Omental fat pad (tissue), 4 donors: ENCODE data around the gene ZNF599. TPM values are rescaled to one million over a fixed set of nuclear protein-coding genes. Genes with fewer than 3 reads are reported as not detected.

ENCODE experiments used
- ATAC-seq: fragments of 150-250 bp; one replicate; pipeline ENCODE4 v1.9.1; 2016; ENCODE audit warnings: mild to moderate bottlenecking, moderate library complexity; ENCODE audit not compliant: low FRiP score
- DNase-seq: peaks from one replicate; pipeline ENCODE4 v3.0.0-alpha.2; 2019; ENCODE audit warnings: low spot score
- total RNA-seq, 4 donors: library from RNA; depleted of rRNA; stranded (reverse); fragments of >200 nt; gene quantifications; one replicate each; pipeline ENCODE4 v1.1.0, GENCODE V29; 2016
- TF ChIP-seq, protein P1 (sequence below), 3 donors: fragments of 450-650 bp; IDR thresholded peaks; one replicate each; pipeline ENCODE4 v1.5.1; 2016 to 2017; ENCODE audit warnings: antibody characterized with exemption in 3 of 3, mild to moderate bottlenecking in 3 of 3, moderate library complexity in 2 of 3

ZNF599 gene
- total RNA-seq, 4 donors from 2014 or later: 3.5 to 9.9 (median 4.6) TPM

DNA sequence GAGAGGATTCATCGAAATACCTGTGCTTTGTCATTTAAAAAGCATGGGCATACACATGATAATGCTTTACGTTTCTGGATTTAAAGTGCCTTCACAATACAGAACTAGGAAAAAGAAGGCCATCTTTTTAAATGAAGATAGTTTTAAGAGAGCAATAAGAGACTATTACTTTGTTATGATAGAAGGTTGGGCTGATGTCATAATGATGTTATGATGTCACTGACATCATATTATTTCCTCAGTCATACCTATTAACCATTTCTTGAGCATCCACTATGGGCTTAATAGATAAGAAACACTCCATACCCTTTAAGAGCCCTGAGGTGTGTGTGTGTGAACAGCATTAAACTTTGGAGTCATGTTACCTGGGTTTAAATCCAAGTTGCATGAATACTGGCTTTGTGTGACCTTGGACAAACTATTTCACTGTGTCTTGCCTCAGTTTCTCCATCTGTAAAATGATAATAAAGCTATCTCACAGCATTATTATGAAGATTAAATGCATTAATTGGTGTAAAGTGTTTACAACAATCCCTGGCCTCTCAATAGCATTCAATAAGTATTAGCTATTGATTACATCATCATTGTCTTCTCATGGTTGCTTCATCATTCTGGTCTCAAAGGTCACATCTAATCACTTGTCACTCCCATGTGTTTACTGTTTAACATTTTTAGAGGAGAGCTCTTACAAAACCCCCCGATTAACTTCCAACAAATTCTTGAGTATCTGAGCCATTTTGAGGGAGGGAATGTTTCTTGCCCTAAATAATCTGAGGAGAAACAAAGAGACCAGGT, 27.9 kb downstream of the ZNF599 start:
- DNase-seq: no peak
- TF ChIP-seq, protein P1, sequence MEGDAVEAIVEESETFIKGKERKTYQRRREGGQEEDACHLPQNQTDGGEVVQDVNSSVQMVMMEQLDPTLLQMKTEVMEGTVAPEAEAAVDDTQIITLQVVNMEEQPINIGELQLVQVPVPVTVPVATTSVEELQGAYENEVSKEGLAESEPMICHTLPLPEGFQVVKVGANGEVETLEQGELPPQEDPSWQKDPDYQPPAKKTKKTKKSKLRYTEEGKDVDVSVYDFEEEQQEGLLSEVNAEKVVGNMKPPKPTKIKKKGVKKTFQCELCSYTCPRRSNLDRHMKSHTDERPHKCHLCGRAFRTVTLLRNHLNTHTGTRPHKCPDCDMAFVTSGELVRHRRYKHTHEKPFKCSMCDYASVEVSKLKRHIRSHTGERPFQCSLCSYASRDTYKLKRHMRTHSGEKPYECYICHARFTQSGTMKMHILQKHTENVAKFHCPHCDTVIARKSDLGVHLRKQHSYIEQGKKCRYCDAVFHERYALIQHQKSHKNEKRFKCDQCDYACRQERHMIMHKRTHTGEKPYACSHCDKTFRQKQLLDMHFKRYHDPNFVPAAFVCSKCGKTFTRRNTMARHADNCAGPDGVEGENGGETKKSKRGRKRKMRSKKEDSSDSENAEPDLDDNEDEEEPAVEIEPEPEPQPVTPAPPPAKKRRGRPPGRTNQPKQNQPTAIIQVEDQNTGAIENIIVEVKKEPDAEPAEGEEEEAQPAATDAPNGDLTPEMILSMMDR (IDR thresholded peaks at IDR 0.05): no peak
- ATAC-seq: no peak

DNA sequence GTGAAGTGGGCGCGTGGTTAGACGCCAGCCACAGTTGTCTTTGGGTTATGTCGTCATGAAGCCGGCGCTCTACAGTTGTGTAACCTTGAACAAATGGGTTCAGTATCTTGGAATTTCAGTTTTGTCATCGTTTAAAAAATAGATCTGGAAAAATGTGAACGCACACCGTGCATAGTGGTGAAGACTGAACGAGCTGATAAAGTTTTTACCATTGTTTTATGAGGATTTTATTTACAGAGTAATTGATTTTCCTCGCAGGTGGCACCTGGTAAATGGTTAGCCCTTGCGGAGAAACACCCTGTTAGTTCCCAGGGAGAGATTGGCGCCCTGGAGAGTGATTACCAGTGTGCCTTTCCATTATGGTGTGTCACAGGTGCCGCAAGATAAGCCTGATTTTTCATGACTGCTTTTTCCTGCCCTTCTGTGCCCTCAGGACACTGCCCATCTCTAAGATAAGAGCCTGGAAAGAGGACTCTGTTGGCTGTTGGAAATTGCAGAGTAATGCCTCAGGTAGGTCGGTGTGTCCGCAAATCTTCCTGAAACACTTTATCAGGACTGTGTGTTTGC, 38.4 kb downstream of the ZNF599 start:
- TF ChIP-seq, protein P1 (IDR thresholded peaks at IDR 0.05): no peak
- no peak for DNase-seq
- no peak for ATAC-seq

DNA sequence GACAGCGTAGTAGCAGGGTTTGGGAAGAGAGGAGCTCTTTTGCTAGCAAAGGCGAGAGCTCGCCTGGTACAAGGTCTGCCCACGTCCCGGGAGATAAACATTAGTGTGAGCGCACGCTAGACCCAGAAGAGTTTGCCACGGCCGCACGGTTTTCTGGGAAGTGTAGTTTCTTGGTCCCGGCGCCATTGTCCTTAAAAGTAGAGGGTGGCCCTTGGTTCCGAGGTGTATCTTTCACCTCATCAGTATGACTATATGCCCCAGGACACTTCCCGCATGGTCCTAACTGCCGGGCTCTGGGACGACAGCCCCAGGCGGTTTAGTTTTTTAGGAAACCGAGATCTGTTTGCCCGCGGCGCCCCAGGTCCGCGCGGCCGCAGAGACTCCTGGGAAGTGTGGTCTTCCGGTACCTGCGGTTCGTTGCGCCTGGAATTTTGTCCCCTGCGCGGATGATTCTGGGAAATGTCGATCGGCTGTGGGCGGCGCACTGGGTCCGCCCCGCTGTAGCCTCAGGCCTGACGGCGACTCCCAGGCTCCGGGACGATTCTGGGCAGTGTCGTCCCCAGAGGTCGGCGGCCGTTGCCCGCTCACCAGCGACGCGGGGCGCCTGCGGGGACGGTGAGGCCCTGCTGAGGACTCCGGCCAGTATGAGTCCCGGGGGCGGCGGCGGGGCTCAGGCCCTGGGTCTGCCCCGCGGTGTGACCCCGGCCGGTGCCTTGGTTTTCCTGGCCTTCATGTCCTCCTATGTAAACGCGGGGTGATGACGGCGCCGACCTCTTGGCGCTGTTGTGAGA, 39.1 kb downstream of the ZNF599 start, which contains the start of gene ZNF181:
Gene ZNF181, plus strand, starts transcription at position 498 of the 791 bp plus-strand sequence. CDS start 795 bp downstream, outside the sequence.
- ATAC-seq: peak; percentile 94
- TF ChIP-seq, protein P1 (IDR thresholded peaks at IDR 0.05): no peak
- peak; percentile 83 for DNase-seq

GRCh38 chr19:34733266-34733745, 39.7 kb downstream of the ZNF599 start:
- DNase-seq (peak; percentile 45), ATAC-seq (peak; percentile 4)
- TF ChIP-seq, protein P1 (IDR thresholded peaks at IDR 0.05): no peak

GRCh38 chr19:34732612-34733211, 40.3 kb downstream of the ZNF599 start:
- TF ChIP-seq, protein P1 (IDR thresholded peaks at IDR 0.05): no peak
- no peak for DNase-seq
- ATAC-seq: no peak

GRCh38 chr19:34731964-34732363, 41.1 kb downstream of the ZNF599 start:
- DNase-seq (no peak), ATAC-seq (no peak)
- TF ChIP-seq, protein P1 (IDR thresholded peaks at IDR 0.05): no peak
